Measurements from ENCODE around the gene NAA38. TPM values are rescaled to one million over a fixed set of nuclear protein-coding genes. Genes with fewer than 3 reads are reported as not detected.

Gene NAA38
- total RNA-seq, 1 experiment from 2014 or later: 50.2 TPM

DNA sequence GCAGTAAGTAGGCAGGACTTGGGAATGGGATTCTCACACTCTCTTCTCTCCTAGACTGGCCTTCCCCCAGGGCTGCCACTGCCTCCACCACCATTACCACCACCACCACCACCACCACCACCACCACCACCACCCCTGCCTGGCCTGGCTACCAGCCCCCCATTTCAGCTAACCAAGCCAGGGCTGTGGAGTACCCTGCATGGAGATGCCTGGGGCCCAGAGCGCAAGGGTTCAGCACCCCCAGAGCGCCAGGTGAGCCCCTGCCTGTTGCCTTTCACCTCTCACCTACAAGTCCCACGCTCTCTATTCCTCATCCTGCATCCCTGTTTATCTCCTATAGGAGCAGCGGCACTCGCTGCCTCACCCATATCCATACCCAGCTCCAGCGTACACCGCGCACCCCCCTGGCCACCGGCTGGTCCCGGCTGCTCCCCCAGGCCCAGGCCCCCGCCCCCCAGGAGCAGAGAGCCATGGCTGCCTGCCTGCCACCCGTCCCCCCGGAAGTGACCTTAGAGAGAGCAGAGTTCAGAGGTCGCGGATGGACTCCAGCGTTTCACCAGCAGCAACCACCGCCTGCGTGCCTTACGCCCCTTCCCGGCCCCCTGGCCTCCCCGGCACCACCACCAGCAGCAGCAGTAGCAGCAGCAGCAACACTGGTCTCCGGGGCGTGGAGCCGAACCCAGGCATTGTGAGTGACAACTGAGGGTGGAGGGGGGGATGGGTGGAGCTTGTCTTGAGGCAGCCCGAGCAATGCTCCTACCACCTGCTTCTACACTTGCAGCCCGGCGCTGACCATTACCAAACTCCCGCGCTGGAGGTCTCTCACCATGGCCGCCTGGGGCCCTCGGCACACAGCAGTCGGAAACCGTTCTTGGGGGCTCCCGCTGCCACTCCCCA is 10.3 kb downstream of the NAA38 start:
- no peak overlapping the region for H2AFZ ChIP-seq (ENCODE audit: low read length)
- Mint-ChIP-seq H3K9me3 (no peaks in the 10 kb centered on the region; a peak in 1 of 5 replicates), H3K27me3 (ENCODE audit: low read depth) (peaks cover 7% of the 10 kb centered on the region), H3K4me1 (peaks cover 11 to 27% of the 10 kb centered on the region in 2 experiments), H3K36me3 (ENCODE audit: insufficient read depth in 1 of 3, low read depth in 3 of 3) (peaks cover 2 to 35% (median 31%) of the 10 kb centered on the region in 3 experiments; a peak in 6 of 7 replicates), H3K4me3 (no peak overlapping the region), H3K27ac (no peak overlapping the region)
- no peaks in the 10 kb centered on the region for H4K20me1 ChIP-seq (ENCODE audit: control insufficient read depth, insufficient read depth, insufficient read length)
- peaks cover 1% of the 10 kb centered on the region; the same call in 1 of the 2 replicates for H3K27me3 ChIP-seq (ENCODE audit: insufficient read depth, low read length)
- no peak overlapping the region for H3K4me2 ChIP-seq (ENCODE audit: insufficient read depth, insufficient read length, low read length)
- H3T11ph ChIP-seq (ENCODE audit: low read length): no peak overlapping the region
- H3K79me2 ChIP-seq (ENCODE audit: insufficient read depth, low read length): no peaks in the 10 kb centered on the region
- H3K14ac ChIP-seq (ENCODE audit: insufficient read depth, low read length): no peak overlapping the region
- peak; percentile 41 for DNase-seq
- H4K5ac ChIP-seq (ENCODE audit: insufficient read length, low read depth, low read length): no peak overlapping the region
- no peak overlapping the region for H4K91ac ChIP-seq (ENCODE audit: insufficient read length, low read depth, low read length)
- no peaks in the 10 kb centered on the region for H3K4me1 ChIP-seq (ENCODE audit: insufficient read depth, low read length)
- no peak overlapping the region for H3K23ac ChIP-seq (ENCODE audit: insufficient read length, low read depth, low read length)
- no CpG with 5 or more reads among the region's 34 CpGs for WGBS (ENCODE audit: extremely low coverage, insufficient read length, low lambda C conversion rate)
- no peak overlapping the region for H2BK12ac ChIP-seq (ENCODE audit: insufficient read length, low read depth, low read length)
- H3K9me3 ChIP-seq (ENCODE audit: control insufficient read depth, low read depth, low read length): no peaks in the 10 kb centered on the region
- no peaks in the 10 kb centered on the region for H3K79me1 ChIP-seq (ENCODE audit: insufficient read depth, low read depth, low read length, poor library complexity, severe bottlenecking)
- no peak overlapping the region for H2BK20ac ChIP-seq (ENCODE audit: low read depth, low read length, poor library complexity, severe bottlenecking)
- H3K4ac ChIP-seq (ENCODE audit: low read depth, low read length): no peak overlapping the region
- TF ChIP-seq, protein P1, sequence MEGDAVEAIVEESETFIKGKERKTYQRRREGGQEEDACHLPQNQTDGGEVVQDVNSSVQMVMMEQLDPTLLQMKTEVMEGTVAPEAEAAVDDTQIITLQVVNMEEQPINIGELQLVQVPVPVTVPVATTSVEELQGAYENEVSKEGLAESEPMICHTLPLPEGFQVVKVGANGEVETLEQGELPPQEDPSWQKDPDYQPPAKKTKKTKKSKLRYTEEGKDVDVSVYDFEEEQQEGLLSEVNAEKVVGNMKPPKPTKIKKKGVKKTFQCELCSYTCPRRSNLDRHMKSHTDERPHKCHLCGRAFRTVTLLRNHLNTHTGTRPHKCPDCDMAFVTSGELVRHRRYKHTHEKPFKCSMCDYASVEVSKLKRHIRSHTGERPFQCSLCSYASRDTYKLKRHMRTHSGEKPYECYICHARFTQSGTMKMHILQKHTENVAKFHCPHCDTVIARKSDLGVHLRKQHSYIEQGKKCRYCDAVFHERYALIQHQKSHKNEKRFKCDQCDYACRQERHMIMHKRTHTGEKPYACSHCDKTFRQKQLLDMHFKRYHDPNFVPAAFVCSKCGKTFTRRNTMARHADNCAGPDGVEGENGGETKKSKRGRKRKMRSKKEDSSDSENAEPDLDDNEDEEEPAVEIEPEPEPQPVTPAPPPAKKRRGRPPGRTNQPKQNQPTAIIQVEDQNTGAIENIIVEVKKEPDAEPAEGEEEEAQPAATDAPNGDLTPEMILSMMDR (conservative IDR thresholded peaks at IDR 0.05): no peak
- H2BK15ac ChIP-seq (ENCODE audit: low read depth, low read length): no peak overlapping the region
- no peak overlapping the region for H2BK5ac ChIP-seq (ENCODE audit: insufficient read length, low read length)
- H3K9ac ChIP-seq (ENCODE audit: extremely low read depth, insufficient read length, low read length): no peak overlapping the region
- H4K8ac ChIP-seq (replicated peaks; ENCODE audit: insufficient read length, low read depth, low read length): no peak overlapping the region
- no peak overlapping the region for H3K18ac ChIP-seq (ENCODE audit: insufficient read length, low read depth, low read length)
- no peak overlapping the region for H2AK5ac ChIP-seq (ENCODE audit: insufficient read length, low read length)
- peaks cover 32% of the 10 kb centered on the region for H3K23me2 ChIP-seq (ENCODE audit: insufficient read length, low read depth, low read length, poor library complexity, severe bottlenecking)
- no peak overlapping the region for H3K56ac ChIP-seq (ENCODE audit: insufficient read length, low read depth, low read length)
- no peak overlapping the region for H2BK120ac ChIP-seq (ENCODE audit: low read depth, low read length, poor library complexity, severe bottlenecking)
- no peak overlapping the region for H3K27ac ChIP-seq (ENCODE audit: insufficient read length, low read depth, low read length)

All from H9 (cell line).